Nephron (organoid): ENCODE results near the gene SH3BP4.

Experiments
- H3K27ac Mint-ChIP-seq, 3 experiments: 2 replicates each; pipeline ENCODE4 v1.8.0; 2020; ENCODE audit warnings: mixed read lengths in 3 of 3, mild to moderate bottlenecking in 2 of 3, moderate library complexity in 1 of 3
- H3K27me3 Mint-ChIP-seq: 2 replicates; pipeline ENCODE4 v1.8.0; 2021; ENCODE audit warnings: low read depth, mild to moderate bottlenecking, moderate library complexity, mixed read lengths
- H3K36me3 Mint-ChIP-seq: 2 replicates; pipeline ENCODE4 v1.8.0; 2020; ENCODE audit warnings: low read depth, mixed read lengths
- H3K4me1 Mint-ChIP-seq: 2 replicates; pipeline ENCODE4 v1.8.0; 2020; ENCODE audit warnings: mixed read lengths
- H3K4me3 Mint-ChIP-seq, 3 experiments: 2 replicates each; pipeline ENCODE4 v1.8.0; 2020; ENCODE audit warnings: mild to moderate bottlenecking in 3 of 3, mixed read lengths in 3 of 3, moderate library complexity in 2 of 3
- H3K9me3 Mint-ChIP-seq: 2 replicates; pipeline ENCODE4 v1.8.0; 2020; ENCODE audit warnings: mixed read lengths
- TF ChIP-seq, protein P1 (sequence below), 3 experiments: fragments of 200-600 bp; sonication (generic); IDR thresholded peaks; one replicate each; pipeline ENCODE4 v1.5.0; 2021; ENCODE audit warnings: antibody characterized with exemption in 3 of 3; ENCODE audit not compliant: unreplicated experiment in 3 of 3

The SH3BP4 gene

DNA sequence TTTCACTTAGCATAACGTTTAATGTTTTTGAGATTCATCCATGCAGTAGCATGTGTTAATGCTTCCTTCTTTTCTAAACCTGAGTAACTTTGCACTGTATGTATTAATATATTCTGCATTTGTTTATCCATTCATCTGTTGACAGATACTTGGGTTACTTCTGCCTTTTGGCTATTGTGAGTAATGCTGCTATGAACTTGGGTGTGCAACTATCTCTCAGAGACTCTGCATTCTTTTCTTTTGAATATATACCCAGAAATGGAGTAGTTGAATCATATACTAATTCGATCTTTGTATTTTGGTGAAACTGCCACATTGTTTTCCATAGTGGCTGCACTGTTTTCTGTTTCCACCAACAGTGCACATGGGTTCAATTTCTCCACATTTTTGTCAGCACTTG lies 128.3 kb downstream of the SH3BP4 start:
- TF ChIP-seq, protein P1, sequence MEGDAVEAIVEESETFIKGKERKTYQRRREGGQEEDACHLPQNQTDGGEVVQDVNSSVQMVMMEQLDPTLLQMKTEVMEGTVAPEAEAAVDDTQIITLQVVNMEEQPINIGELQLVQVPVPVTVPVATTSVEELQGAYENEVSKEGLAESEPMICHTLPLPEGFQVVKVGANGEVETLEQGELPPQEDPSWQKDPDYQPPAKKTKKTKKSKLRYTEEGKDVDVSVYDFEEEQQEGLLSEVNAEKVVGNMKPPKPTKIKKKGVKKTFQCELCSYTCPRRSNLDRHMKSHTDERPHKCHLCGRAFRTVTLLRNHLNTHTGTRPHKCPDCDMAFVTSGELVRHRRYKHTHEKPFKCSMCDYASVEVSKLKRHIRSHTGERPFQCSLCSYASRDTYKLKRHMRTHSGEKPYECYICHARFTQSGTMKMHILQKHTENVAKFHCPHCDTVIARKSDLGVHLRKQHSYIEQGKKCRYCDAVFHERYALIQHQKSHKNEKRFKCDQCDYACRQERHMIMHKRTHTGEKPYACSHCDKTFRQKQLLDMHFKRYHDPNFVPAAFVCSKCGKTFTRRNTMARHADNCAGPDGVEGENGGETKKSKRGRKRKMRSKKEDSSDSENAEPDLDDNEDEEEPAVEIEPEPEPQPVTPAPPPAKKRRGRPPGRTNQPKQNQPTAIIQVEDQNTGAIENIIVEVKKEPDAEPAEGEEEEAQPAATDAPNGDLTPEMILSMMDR (IDR thresholded peaks at IDR 0.05; ENCODE audit: unreplicated experiment in 3 of 3) = no peak
- no peak overlapping the region for H3K27ac Mint-ChIP-seq
- peaks cover under 1% of the 10 kb centered on the region for H3K9me3 Mint-ChIP-seq
- H3K4me3 Mint-ChIP-seq = no peak overlapping the region
- peaks cover 4% of the 10 kb centered on the region for H3K27me3 Mint-ChIP-seq
- H3K36me3 Mint-ChIP-seq = no peaks in the 10 kb centered on the region
- H3K4me1 Mint-ChIP-seq = no peaks in the 10 kb centered on the region

DNA sequence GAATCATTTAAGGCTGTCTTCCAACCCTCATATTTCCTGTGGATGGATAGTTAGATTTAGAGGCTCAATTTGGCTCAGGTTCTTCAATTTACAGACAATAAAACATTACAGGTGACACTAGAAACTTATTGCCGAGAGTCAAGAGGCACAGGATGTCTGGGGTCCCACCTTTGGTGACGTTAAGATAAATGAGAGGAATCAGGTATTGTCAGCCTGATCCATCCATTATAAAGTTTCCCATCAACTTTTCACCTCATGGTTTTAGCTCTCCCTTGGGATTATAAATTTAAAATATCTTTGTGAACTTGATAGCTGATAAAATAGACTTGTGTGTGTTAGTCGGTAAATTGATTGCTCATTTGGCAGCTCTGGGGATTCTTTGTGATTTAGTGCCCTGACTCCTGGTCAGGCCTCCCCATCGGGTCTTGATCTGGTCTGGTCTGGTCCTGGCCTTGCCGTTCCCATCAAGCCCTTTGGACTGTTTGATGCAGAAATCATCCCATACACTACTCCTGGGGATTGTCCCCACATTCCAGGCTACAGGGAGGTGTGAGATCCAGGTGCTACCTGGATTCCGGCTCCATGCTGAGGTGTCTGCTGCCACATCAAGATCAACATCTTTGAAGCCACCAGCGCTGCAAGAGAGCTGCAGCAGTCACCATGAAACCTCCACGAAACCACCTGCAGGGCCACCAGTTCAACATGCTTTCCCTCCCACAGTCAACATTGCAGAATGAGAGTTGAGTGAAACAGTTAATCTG lies 130.9 kb downstream of the SH3BP4 start:
- Mint-ChIP-seq H3K4me1 (peaks cover 15% of the 10 kb centered on the region), H3K4me3 (no peak overlapping the region), H3K27me3 (peaks cover 4% of the 10 kb centered on the region)

DNA sequence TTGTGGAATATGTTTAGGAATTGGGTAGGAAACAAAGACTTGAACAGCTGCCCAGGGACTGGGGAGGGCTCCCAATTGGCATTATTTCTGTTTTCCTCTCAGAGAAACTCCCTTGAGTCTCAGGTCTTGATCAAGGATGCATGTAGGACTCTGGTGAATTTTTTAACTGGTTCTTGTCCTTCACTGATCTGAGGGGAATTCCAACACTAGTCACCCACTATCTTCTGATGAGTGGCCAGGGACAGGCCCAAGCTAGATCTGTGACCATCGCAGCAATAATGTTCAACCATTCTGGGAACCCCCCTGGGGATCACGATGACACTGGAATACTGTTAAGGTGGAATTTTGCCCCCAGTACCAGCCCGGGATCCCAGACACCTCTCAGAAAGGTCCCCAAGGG lies 132.0 kb downstream of the SH3BP4 start:
- H3K9me3 Mint-ChIP-seq = peaks cover 3% of the 10 kb centered on the region
- H3K4me1 Mint-ChIP-seq = peaks cover 26% of the 10 kb centered on the region
- no peaks in the 10 kb centered on the region for H3K36me3 Mint-ChIP-seq
- TF ChIP-seq, protein P1 (IDR thresholded peaks at IDR 0.05; ENCODE audit: unreplicated experiment in 3 of 3) = no peak
- peaks cover 15% of the 10 kb centered on the region for H3K27me3 Mint-ChIP-seq
- H3K4me3 Mint-ChIP-seq = no peak overlapping the region
- no peak overlapping the region for H3K27ac Mint-ChIP-seq

More for the DNA sequence above, 130.9 kb downstream of the SH3BP4 start:
- H3K27ac Mint-ChIP-seq = no peak overlapping the region
- TF ChIP-seq, protein P1 (IDR thresholded peaks at IDR 0.05; ENCODE audit: unreplicated experiment in 3 of 3) = no peak
- H3K9me3 Mint-ChIP-seq = peaks cover 3% of the 10 kb centered on the region
- no peaks in the 10 kb centered on the region for H3K36me3 Mint-ChIP-seq

DNA sequence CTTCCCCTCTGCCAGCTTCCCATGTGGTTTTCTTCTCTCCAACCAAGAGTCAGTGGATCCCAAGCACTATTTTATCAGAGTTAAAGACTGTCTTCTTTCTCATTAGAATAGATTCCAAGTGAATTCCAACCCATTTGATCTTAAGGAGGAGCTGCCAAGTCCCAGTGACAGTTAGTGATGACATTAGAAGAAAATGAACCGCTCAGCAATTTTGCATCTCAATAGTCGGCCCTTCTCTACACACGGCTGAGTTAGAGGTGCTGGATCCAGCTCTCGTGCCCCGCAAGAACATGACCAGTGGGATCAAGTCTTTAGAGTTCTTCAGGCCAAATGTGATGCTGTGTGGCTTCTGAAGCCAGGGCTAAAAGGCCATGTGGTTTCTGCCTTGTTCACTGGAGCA lies 132.6 kb downstream of the SH3BP4 start:
- Mint-ChIP-seq H3K9me3 (peaks cover 3% of the 10 kb centered on the region), H3K27ac (no peak overlapping the region), H3K27me3 (peaks cover 17% of the 10 kb centered on the region), H3K4me1 (peaks cover 32% of the 10 kb centered on the region), H3K36me3 (no peaks in the 10 kb centered on the region), H3K4me3 (no peak overlapping the region)
- TF ChIP-seq, protein P1 (IDR thresholded peaks at IDR 0.05; ENCODE audit: unreplicated experiment in 3 of 3) = no peak

DNA sequence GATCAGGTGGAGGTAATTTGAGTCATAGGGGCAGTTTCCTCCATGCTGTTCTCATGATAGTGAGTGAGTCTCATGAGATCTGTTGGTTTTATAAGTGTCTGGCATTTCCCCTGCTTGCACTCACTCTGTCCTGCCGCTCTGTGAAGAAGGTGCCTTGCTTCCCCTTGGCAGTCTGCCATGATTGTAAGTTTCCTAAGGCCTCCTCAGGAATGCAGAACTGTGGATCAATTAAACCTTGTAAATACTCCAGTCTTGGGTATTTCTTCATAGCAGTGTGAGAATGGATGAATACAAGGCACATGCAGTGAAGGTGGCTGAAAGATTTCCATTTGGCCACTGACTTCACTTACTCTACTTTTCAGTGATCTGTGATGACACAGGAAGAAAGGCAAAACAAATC lies 133.7 kb downstream of the SH3BP4 start:
- Mint-ChIP-seq H3K4me3 (no peak overlapping the region), H3K4me1 (peaks cover 36% of the 10 kb centered on the region), H3K27me3 (peaks cover 17% of the 10 kb centered on the region), H3K36me3 (no peaks in the 10 kb centered on the region), H3K9me3 (peaks cover 3% of the 10 kb centered on the region), H3K27ac (no peak overlapping the region)
- TF ChIP-seq, protein P1 (IDR thresholded peaks at IDR 0.05; ENCODE audit: unreplicated experiment in 3 of 3) = no peak
